Thymus (tissue), 11 donors: ENCODE results near the gene IFIT2. TPM values are rescaled to one million over a fixed set of nuclear protein-coding genes. Genes with fewer than 3 reads are reported as not detected.
A peak's percentile ranks its signal among the peaks of the same experiment; 100 is the strongest.
"Not testable (repeated sequence)": the region's sequence is repeated elsewhere in the genome, so short reads cannot be mapped to it uniquely, and the experiment has no call there.

ENCODE experiments used
- DNase-seq, 9 donors: peaks; one replicate each; pipeline ENCODE4 v3.0.0-alpha.2; 2013; ENCODE audit warnings: low spot score in 9 of 9, low read depth in 6 of 9, missing footprints in 1 of 9
- H3K27ac ChIP-seq, 2 donors: one replicate each; pipeline ENCODE4 v1.5.1; 2013; ENCODE audit warnings: control low read depth in 1 of 2, low read depth in 1 of 2, low read length in 1 of 2, mild to moderate bottlenecking in 1 of 2, moderate library complexity in 1 of 2
- H3K27me3 ChIP-seq, 2 donors: one replicate each; pipeline ENCODE4 v1.5.1; 2013; ENCODE audit warnings: low read length in 1 of 2; ENCODE audit not compliant: control insufficient read depth in 2 of 2, insufficient read depth in 1 of 2
- H3K36me3 ChIP-seq, 2 donors: one replicate each; pipeline ENCODE4 v1.5.1; 2013; ENCODE audit warnings: low read length in 1 of 2, mild to moderate bottlenecking in 1 of 2, moderate library complexity in 1 of 2; ENCODE audit not compliant: control insufficient read depth in 2 of 2, insufficient read depth in 2 of 2
- H3K4me1 ChIP-seq, 2 donors: one replicate each; pipeline ENCODE4 v1.5.1; 2013; ENCODE audit warnings: low read length in 2 of 2; ENCODE audit not compliant: control insufficient read depth in 2 of 2, insufficient read depth in 2 of 2
- H3K4me3 ChIP-seq, 2 donors: one replicate each; pipeline ENCODE4 v1.5.1; 2013; ENCODE audit warnings: low read length in 2 of 2, control low read depth in 1 of 2, mild to moderate bottlenecking in 1 of 2
- H3K9me3 ChIP-seq, 2 donors: one replicate each; pipeline ENCODE4 v1.5.1; 2013; ENCODE audit warnings: low read length in 1 of 2, mild to moderate bottlenecking in 1 of 2; ENCODE audit not compliant: control insufficient read depth in 2 of 2, insufficient read depth in 1 of 2
- WGBS: extraction: QIAGEN DNeasy Blood & Tissue Kit; methylation state at CpG from one replicate; pipeline ENCODE4 v1.1.7; 2013; 5-methylcytosine and 5-hydroxymethylcytosine counted together
- polyA plus RNA-seq: library from polyadenylated mRNA; stranded (reverse); fragments of 200-250 nt; gene quantifications from one replicate; pipeline ENCODE4 v1.2.3, GENCODE V29; 2013
- total RNA-seq: library from RNA; stranded (reverse); fragments of 120-200 nt; gene quantifications from one replicate; pipeline ENCODE4 v1.2.4, GENCODE V29; 2013
- donor health status: healthy.

Gene IFIT2
- total and polyA plus RNA-seq, 2 donors = 8.7 to 16.0 TPM

DNA sequence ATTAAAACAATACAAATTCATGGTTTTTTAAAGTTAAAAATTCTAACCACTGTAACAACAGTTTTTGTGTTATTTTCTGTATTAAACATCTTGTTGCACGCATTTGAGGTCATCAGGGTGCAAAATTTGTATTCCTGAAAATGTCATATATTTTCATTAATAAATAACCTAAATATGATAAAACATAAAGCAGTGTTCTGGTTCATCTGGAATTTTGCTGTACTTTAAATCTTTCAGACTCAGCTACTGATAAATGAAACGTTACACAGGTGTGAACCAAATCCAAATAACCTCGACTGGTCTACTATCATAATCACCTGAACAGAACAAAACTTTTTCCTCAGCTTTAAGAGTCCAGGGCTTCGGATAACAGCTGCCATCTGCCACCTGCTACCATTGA, 6.9 kb downstream of the IFIT2 start:
- Histone ChIP-seq H3K9me3 (no peaks in the 10 kb centered on the region), H3K4me3 (no peak overlapping the region), H3K36me3 (peaks cover 13 to 14% of the 10 kb centered on the region in 2 donors), H3K27me3 (no peaks in the 10 kb centered on the region), H3K27ac (no peak overlapping the region), H3K4me1 (peaks cover 0 to 3% of the 10 kb centered on the region in 2 donors)
- 98% methylated on average over 4 of the region's 4 CpGs for WGBS
- DNase-seq = no peak

DNA sequence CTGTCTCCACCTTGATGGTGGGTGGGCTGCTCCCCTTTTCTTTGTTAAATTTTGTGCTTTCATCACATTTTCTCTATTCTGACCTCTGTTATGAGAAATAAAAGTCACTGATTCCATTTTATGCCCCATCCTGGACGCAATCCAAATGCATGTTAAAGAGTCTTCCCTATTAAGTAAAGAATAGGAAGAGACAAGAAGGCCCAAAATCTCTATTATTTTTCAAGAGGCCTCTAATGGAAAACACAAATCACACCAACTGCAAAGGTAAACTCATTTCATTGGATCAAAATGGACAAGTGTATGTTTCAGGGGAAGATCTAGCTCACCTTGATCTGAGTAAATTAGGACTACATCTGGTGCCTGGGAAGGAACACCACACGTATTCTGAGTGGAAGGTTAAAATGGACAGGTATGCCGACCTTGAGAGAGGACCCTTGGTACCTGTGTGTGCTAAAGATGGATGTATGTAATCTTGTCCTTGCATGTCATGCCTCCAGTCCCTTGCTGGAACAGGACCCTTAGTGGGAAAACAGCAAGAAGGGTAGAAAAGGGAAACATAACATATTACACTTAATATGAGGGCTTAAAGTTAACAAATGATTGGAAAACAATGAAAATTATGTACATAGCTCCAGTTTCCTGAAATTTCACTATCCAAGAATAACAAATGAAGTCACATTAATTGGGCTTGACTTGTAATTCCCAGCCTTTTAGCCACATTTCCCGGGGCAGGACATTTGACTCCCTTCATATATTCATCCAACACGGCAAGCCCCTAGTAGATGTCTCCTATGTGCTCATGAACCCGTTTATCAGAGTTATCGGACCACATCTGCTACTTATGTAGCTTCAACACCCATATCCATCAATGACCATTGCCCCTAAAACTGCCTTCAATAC, 7.6 kb downstream of the IFIT2 start:
- H3K9me3 ChIP-seq = no peaks in the 10 kb centered on the region
- peaks cover 13 to 14% of the 10 kb centered on the region in 2 donors for H3K36me3 ChIP-seq
- 95% methylated on average over 7 of the region's 7 CpGs for WGBS

GRCh38 chr10:89310056-89310893, 8.4 kb downstream of the IFIT2 start:
- H3K27me3 ChIP-seq = no peaks in the 10 kb centered on the region
- 70% methylated on average over 2 of the region's 2 CpGs for WGBS
- peaks cover 13 to 14% of the 10 kb centered on the region in 2 donors for H3K36me3 ChIP-seq
- no peak overlapping the region for H3K4me3 ChIP-seq
- H3K4me1 ChIP-seq = no peaks in the 10 kb centered on the region
- no peak for DNase-seq
- H3K9me3 ChIP-seq = no peaks in the 10 kb centered on the region
- H3K27ac ChIP-seq = no peak overlapping the region

More for the DNA sequence above, 7.6 kb downstream of the IFIT2 start:
- Histone ChIP-seq H3K27me3 (no peaks in the 10 kb centered on the region), H3K27ac (no peak overlapping the region), H3K4me1 (no peaks in the 10 kb centered on the region), H3K4me3 (no peak overlapping the region)
- no peak for DNase-seq

GRCh38 chr10:89312973-89313372, 11.1 kb downstream of the IFIT2 start:
- H3K4me3 ChIP-seq = no peak overlapping the region
- DNase-seq = no peak
- no peak overlapping the region for H3K27ac ChIP-seq
- no peaks in the 10 kb centered on the region for H3K36me3 ChIP-seq
- no peaks in the 10 kb centered on the region for H3K27me3 ChIP-seq
- WGBS = 94% methylated on average over 1 of the region's 1 CpG
- H3K4me1 ChIP-seq = no peaks in the 10 kb centered on the region
- no peaks in the 10 kb centered on the region for H3K9me3 ChIP-seq

GRCh38 chr10:89314676-89315075, 12.8 kb downstream of the IFIT2 start:
- no peaks in the 10 kb centered on the region for H3K27me3 ChIP-seq
- DNase-seq = no peak
- no peaks in the 10 kb centered on the region for H3K4me1 ChIP-seq
- no peaks in the 10 kb centered on the region for H3K9me3 ChIP-seq
- no peak overlapping the region for H3K27ac ChIP-seq
- no peaks in the 10 kb centered on the region for H3K36me3 ChIP-seq
- H3K4me3 ChIP-seq = no peak overlapping the region

DNA sequence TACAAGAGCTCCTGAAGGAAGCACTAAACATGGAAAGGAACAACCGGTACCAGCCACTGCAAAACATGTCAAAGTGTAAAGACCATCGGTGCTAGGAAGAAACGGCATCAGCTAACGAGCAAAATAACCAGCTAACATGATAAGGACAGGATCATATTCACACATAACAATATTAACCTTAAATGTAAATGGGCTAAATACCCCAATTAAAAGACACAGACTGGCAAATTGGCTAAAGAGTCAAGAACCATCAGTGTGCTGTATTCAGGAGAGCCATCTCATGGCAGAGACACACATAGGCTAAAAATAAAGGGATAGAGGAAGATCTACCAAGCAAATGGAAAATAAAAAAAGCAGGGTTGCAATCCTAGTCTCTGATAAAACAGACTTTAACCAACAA, 16.2 kb downstream of the IFIT2 start:
- 98% methylated on average over 4 of the region's 4 CpGs for WGBS
- DNase-seq, H3K4me3 ChIP-seq, H3K9me3 ChIP-seq, H3K4me1 ChIP-seq, H3K27me3 ChIP-seq, H3K36me3 ChIP-seq, H3K27ac ChIP-seq: not testable (repeated sequence)

- H3K36me3 ChIP-seq, H3K27ac ChIP-seq, DNase-seq, H3K9me3 ChIP-seq, H3K4me3 ChIP-seq, H3K27me3 ChIP-seq: not testable (repeated sequence)
- peaks cover 0 to 17% of the 10 kb centered on the region in 2 donors for H3K4me1 ChIP-seq
These were observed 23.2 kb downstream of the IFIT2 start for GRCh38 chr10:89325081-89325480.

DNA sequence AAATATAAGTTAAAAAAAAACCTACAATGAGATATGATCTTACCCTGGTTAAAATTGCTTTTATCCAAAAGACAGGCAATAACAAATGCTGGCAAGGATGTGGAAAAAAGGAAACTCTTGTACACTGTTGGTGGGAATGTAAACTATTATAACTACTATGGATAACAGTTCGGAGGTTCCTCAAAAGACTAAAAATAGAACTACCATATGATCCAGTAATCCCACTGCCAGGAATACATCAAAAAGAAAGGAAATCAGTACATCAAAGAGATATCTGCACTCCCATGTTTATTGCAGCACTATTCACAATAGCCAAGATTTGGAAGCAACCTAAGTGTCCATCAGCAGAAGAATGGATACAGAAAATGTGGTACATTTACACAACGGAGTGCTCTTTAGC, 24.0 kb downstream of the IFIT2 start:
- H3K9me3 ChIP-seq, H3K27ac ChIP-seq, H3K4me3 ChIP-seq, DNase-seq, H3K27me3 ChIP-seq, H3K36me3 ChIP-seq: not testable (repeated sequence)
- H3K4me1 ChIP-seq = peaks cover 0 to 20% of the 10 kb centered on the region in 2 donors
- 98% methylated on average over 2 of the region's 2 CpGs for WGBS

- H3K4me1 ChIP-seq = peaks cover 3 to 32% of the 10 kb centered on the region in 2 donors
These were observed 26.1 kb downstream of the IFIT2 start, which contains the start of gene IFIT3 for GRCh38 chr10:89327803-89328441. TSS of gene IFIT3 (plus strand) at chr10:89327997. CDS start at chr10:89328074, 77 bp downstream.

More at GRCh38 chr10:89327803-89328441, 26.1 kb downstream of the IFIT2 start, which contains the start of gene IFIT3:
- Histone ChIP-seq H3K9me3 (no peaks in the 10 kb centered on the region), H3K36me3 (no peaks in the 10 kb centered on the region), H3K27me3 (no peaks in the 10 kb centered on the region), H3K4me3 (peak within 1 kb of the TSS; percentile 41 to 51), H3K27ac (peak within 1 kb of the TSS; percentile 56 to 72)
- DNase-seq = peak in 7 of 9 donors; percentile 22 to 70 (median 31)
- WGBS = 1% methylated on average over 7 of the region's 7 CpGs
